Activated T-cell treated with anti-CD3 and anti-CD28 coated beads, Interleukin-2, amount 50 U/mL, for 24 hours (primary cell): Measurements from ENCODE around the gene BRPF1.

Source experiments
- DNase-seq: peaks from one replicate; pipeline ENCODE4 v3.0.0-alpha.2; 2020
- H3K27ac Mint-ChIP-seq: 2 replicates; pipeline ENCODE4 v1.8.0; 2020; ENCODE audit warnings: mild to moderate bottlenecking, mixed read lengths
- H3K27me3 Mint-ChIP-seq: 2 replicates; pipeline ENCODE4 v1.8.0; 2020; ENCODE audit warnings: mixed read lengths
- H3K36me3 Mint-ChIP-seq: 2 replicates; pipeline ENCODE4 v1.8.0; 2020; ENCODE audit warnings: low read depth, mixed read lengths
- H3K4me1 Mint-ChIP-seq: 2 replicates; pipeline ENCODE4 v1.8.0; 2020; ENCODE audit warnings: low read depth, mixed read lengths
- H3K4me3 Mint-ChIP-seq: 2 replicates; pipeline ENCODE4 v1.8.0; 2020; ENCODE audit warnings: mild to moderate bottlenecking, moderate library complexity, mixed read lengths
- H3K9me3 Mint-ChIP-seq: 2 replicates; pipeline ENCODE4 v1.8.0; 2020; ENCODE audit warnings: mixed read lengths

Gene BRPF1

DNA sequence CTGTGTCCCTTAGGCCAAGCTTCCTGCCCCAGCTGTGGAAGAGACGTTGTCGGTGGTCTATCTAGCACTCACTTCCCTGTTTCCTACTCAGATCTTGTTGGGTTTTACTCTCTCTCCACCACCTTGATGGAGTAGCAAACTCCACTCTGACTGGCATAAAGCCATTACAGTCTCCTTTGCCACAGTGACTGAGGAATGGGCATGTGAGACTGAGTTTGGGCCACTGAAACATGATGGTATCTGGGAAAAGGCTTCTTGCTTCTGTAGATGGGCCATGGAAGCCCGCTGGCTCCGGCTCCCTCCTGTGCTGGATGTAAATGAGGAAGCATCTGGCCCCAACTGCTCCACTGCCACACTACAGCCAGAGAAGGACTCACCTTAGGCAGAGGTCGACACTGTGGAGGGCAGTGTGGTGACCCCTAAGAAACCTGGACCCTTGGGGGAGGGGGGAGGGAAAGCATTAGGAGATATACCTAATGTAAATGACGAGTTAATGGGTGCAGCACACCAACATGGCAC, 47.6 kb downstream of the BRPF1 start:
- peak overlapping the region; percentile 48 for H3K4me3 Mint-ChIP-seq
- no peak for DNase-seq
- H3K4me1 Mint-ChIP-seq: peaks cover 69% of the 10 kb centered on the region
- H3K36me3 Mint-ChIP-seq: peaks cover 53% of the 10 kb centered on the region
- H3K27me3 Mint-ChIP-seq: no peaks in the 10 kb centered on the region
- peaks cover 2% of the 10 kb centered on the region for H3K9me3 Mint-ChIP-seq
- peak overlapping the region; percentile 91 for H3K27ac Mint-ChIP-seq

GRCh38 chr3:9779721-9780457, 48.4 kb downstream of the BRPF1 start:
- H3K27ac Mint-ChIP-seq: peak overlapping the region; percentile 91
- no peaks in the 10 kb centered on the region for H3K27me3 Mint-ChIP-seq
- H3K4me3 Mint-ChIP-seq: peak overlapping the region; percentile 48
- DNase-seq: peak; percentile 72
- peaks cover 2% of the 10 kb centered on the region for H3K9me3 Mint-ChIP-seq
- H3K36me3 Mint-ChIP-seq: peaks cover 59% of the 10 kb centered on the region
- peaks cover 69% of the 10 kb centered on the region for H3K4me1 Mint-ChIP-seq

DNA sequence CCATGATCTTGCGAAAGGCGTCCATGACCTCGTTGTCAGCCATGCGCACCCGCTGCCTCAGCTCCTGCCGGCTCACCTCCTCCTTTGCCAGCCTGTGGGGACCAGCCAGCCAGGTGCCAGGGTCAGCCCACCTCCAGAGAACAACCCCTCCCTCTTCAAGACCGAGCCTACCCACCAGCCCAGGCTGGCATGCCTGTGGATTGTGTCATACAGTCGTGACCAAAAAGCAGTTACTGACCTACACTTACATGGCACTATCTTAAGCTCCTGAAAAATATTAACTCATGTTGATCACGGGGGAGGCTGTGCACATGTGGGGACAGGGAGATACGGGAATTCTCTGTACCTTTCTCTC, 48.9 kb downstream of the BRPF1 start:
- peaks cover 67% of the 10 kb centered on the region for H3K4me1 Mint-ChIP-seq
- no peaks in the 10 kb centered on the region for H3K27me3 Mint-ChIP-seq
- peak overlapping the region; percentile 91 for H3K27ac Mint-ChIP-seq
- no peak for DNase-seq
- peaks cover 2% of the 10 kb centered on the region for H3K9me3 Mint-ChIP-seq
- peaks cover 64% of the 10 kb centered on the region for H3K36me3 Mint-ChIP-seq
- peak overlapping the region; percentile 48 for H3K4me3 Mint-ChIP-seq

DNA sequence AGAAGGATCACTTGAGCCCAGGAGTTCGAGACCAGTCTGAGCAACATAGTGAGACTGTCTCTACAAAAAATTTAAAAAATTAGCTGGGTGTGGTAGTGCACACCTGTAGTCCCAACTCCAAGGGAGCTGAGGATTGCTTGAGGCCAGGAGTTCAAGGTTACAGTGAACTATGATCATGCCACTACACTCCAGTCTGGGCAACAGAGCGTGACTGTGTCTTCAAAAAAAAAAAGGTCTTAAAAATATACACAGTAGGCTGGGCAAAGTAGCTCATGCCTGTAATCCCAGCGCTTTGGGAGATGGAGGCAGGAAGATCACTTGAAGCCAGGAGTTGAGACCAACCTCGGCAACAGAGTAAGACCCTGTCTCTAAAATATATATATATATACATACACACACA, 49.4 kb downstream of the BRPF1 start:
- peaks cover 68% of the 10 kb centered on the region for H3K4me1 Mint-ChIP-seq
- H3K9me3 Mint-ChIP-seq: peaks cover 2% of the 10 kb centered on the region
- H3K27me3 Mint-ChIP-seq: no peaks in the 10 kb centered on the region
- no peak for DNase-seq
- H3K4me3 Mint-ChIP-seq: no peak overlapping the region
- peaks cover 69% of the 10 kb centered on the region for H3K36me3 Mint-ChIP-seq
- H3K27ac Mint-ChIP-seq: peak overlapping the region; percentile 91

DNA sequence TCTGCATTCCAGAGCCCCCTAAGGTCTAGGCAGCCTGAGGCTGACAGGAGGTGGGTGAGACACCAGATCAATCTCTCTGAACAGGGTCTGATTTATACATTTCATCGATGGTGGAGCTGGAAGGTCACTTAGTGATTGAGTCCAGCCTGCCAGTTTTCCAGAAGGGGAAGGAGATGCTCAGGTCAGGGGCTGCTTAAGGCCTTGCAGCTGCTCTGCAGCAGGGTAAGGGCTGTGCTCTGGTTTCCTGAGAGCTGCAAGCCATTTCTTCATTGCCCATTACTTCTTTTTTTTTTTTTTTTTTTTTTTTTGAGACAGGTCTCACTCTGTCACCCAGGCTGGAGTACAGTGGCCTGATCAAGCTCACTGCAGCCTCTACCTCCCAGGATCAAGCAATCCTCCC, 50.0 kb downstream of the BRPF1 start:
- peaks cover 69% of the 10 kb centered on the region for H3K4me1 Mint-ChIP-seq
- no peak overlapping the region for H3K4me3 Mint-ChIP-seq
- DNase-seq: no peak
- H3K9me3 Mint-ChIP-seq: peaks cover 2% of the 10 kb centered on the region
- H3K27me3 Mint-ChIP-seq: no peaks in the 10 kb centered on the region
- peak overlapping the region; percentile 68 for H3K27ac Mint-ChIP-seq
- peaks cover 75% of the 10 kb centered on the region for H3K36me3 Mint-ChIP-seq

DNA sequence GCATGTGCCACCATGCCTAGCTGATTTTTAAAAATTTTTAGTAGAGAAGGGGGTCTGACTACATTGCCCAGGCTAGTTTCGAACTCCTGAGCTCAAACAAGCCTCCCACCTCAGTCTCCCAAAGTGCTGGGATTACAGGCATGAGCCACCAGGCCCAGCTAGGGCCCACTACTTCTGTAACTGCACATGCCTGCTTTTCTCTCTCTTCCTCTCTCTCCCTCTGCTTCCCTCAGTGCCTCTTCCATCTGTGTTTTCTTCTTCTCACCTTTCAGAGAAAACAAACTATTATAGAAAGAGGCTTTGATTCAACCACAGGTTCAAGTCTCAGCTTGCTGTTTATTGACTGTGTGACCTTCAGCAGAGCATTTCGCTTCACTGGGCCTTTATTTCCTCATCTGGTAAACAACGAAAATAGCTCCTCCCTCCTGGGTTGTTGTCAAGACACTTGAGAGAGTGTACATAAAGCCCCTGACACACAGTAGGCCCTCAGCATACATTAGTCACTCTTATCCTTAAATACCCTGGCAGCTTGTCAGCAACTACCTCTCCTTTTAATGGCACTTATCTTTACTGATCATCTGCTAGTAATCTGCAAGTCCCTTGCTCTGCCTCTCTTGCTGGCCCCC, 50.6 kb downstream of the BRPF1 start:
- DNase-seq: no peak
- Mint-ChIP-seq H3K36me3 (peaks cover 80% of the 10 kb centered on the region), H3K4me1 (peaks cover 69% of the 10 kb centered on the region), H3K4me3 (no peak overlapping the region), H3K9me3 (peaks cover 2% of the 10 kb centered on the region), H3K27me3 (no peaks in the 10 kb centered on the region), H3K27ac (peak overlapping the region; percentile 47)

- no peak for DNase-seq
- peaks cover 69% of the 10 kb centered on the region for H3K4me1 Mint-ChIP-seq
- H3K9me3 Mint-ChIP-seq: no peaks in the 10 kb centered on the region
- no peak overlapping the region for H3K4me3 Mint-ChIP-seq
- H3K36me3 Mint-ChIP-seq: peaks cover 87% of the 10 kb centered on the region
- no peaks in the 10 kb centered on the region for H3K27me3 Mint-ChIP-seq
- peak overlapping the region; percentile 47 for H3K27ac Mint-ChIP-seq
Measured at GRCh38 chr3:9782770-9783169, 51.2 kb downstream of the BRPF1 start.

GRCh38 chr3:9783954-9784353, 52.4 kb downstream of the BRPF1 start:
- Mint-ChIP-seq H3K36me3 (peaks cover 94% of the 10 kb centered on the region), H3K27me3 (no peaks in the 10 kb centered on the region), H3K9me3 (no peaks in the 10 kb centered on the region), H3K4me3 (no peak overlapping the region), H3K27ac (no peak overlapping the region), H3K4me1 (peaks cover 64% of the 10 kb centered on the region)
- no peak for DNase-seq

DNA sequence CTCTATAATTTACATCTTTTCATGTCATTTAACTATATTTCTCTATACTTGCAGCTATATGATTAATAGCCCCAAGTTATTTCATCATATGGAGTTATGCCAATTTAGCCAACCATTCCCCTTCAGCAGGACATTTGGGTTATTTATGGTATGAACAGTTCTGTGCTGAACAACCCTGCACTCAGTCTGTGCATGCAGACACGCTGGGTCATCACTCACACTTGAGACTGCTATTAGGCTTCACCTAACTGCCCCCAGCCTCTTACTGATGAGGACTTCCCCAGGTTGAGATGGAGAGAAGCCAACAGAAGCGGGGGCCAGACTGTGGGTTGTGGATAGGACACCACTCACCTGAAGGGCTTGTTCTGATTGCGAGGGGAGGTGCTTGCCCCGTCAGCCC, 53.4 kb downstream of the BRPF1 start:
- no peak for DNase-seq
- Mint-ChIP-seq H3K36me3 (peaks cover 95% of the 10 kb centered on the region), H3K27ac (no peak overlapping the region), H3K27me3 (no peaks in the 10 kb centered on the region), H3K4me3 (no peak overlapping the region), H3K9me3 (no peaks in the 10 kb centered on the region), H3K4me1 (peaks cover 64% of the 10 kb centered on the region)

DNA sequence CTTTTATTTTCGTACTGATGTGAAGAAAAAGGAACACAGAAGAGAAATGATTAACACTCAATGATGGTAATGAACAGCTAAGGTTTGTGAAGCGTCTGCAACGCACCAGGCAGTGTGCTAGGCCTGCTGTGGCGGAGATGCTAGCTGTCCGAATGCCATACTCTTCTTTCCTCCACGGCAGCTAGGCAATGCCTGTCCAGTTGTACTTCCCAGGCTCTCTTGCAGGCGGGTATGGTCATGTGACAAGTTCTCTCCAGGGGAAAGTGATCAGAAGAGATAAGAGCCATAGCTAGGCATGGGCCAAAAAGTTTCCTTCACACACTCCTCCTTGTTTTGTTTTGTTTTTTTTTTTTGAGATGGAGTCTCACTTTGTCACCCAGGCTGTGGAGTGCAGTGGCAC, 54.1 kb downstream of the BRPF1 start:
- peaks cover 64% of the 10 kb centered on the region for H3K4me1 Mint-ChIP-seq
- DNase-seq: no peak
- peaks cover 95% of the 10 kb centered on the region for H3K36me3 Mint-ChIP-seq
- peak overlapping the region; percentile 56 for H3K27ac Mint-ChIP-seq
- no peaks in the 10 kb centered on the region for H3K9me3 Mint-ChIP-seq
- H3K27me3 Mint-ChIP-seq: no peaks in the 10 kb centered on the region
- no peak overlapping the region for H3K4me3 Mint-ChIP-seq

DNA sequence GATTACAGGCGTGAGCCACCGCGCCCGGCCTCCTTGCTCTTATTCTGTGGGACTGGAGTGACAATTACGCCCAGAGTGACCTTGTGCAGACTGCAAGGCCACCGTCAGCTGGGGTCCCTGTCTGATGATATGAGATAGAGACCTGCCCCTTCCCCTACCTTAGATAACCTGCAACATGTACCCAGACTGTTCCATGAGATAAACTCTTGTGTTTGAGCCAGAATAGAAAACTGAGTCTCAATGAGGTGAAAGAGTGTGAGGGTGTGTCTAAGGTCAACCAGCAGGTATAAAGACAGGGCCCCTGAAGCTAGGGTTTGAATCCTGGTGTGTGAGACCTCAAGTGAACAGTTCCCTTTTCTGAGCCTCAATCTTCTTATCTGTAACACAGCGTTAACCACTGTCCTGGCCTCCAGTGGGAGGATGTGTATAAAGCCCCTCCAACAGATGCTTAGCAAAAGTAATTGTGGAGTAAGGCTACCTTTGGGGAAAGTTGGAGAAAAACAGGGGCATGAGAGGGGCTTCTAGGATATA, 54.7 kb downstream of the BRPF1 start:
- no peaks in the 10 kb centered on the region for H3K9me3 Mint-ChIP-seq

GRCh38 chr3:9786825-9787669, 55.5 kb downstream of the BRPF1 start:
- Mint-ChIP-seq H3K4me1 (peaks cover 68% of the 10 kb centered on the region), H3K4me3 (peak overlapping the region; percentile 49), H3K9me3 (no peaks in the 10 kb centered on the region), H3K27me3 (no peaks in the 10 kb centered on the region), H3K27ac (peak overlapping the region; percentile 96), H3K36me3 (peaks cover 95% of the 10 kb centered on the region)
- DNase-seq: no peak

More for the DNA sequence above, 54.7 kb downstream of the BRPF1 start:
- H3K27me3 Mint-ChIP-seq: no peaks in the 10 kb centered on the region
- peaks cover 65% of the 10 kb centered on the region for H3K4me1 Mint-ChIP-seq
- peak overlapping the region; percentile 96 for H3K27ac Mint-ChIP-seq
- peaks cover 96% of the 10 kb centered on the region for H3K36me3 Mint-ChIP-seq
- no peak for DNase-seq
- no peak overlapping the region for H3K4me3 Mint-ChIP-seq

- H3K9me3 Mint-ChIP-seq: no peaks in the 10 kb centered on the region
- peak overlapping the region; percentile 96 for H3K27ac Mint-ChIP-seq
- H3K36me3 Mint-ChIP-seq: peaks cover 95% of the 10 kb centered on the region
- H3K4me3 Mint-ChIP-seq: peak overlapping the region; percentile 49
- no peaks in the 10 kb centered on the region for H3K27me3 Mint-ChIP-seq
- peak; percentile 57 for DNase-seq
- H3K4me1 Mint-ChIP-seq: peaks cover 63% of the 10 kb centered on the region
Measured at GRCh38 chr3:9787714-9788113, 56.2 kb downstream of the BRPF1 start.

DNA sequence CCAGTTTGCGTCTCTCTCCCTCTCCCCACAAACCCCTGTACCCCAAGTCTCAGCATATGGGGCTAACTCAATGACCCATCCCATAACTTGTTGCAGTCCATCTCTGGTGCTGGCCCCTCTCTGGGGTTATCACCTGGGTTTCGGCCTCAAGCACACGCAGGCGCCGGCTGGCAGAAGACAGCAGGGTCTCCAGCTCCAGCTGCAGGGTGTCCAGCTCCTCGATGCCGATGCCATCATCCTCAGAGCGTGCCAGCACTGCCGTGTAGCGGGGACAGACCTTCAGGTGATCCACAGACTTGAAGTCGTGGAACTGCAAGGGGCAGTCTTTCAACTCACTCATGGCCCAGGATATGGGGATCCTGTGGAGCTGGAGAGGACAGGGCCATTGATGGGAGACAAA, 59.6 kb downstream of the BRPF1 start:
- Mint-ChIP-seq H3K4me1 (peaks cover 75% of the 10 kb centered on the region), H3K9me3 (no peaks in the 10 kb centered on the region), H3K36me3 (peaks cover 96% of the 10 kb centered on the region), H3K4me3 (peak overlapping the region; percentile 96), H3K27me3 (no peaks in the 10 kb centered on the region), H3K27ac (peak overlapping the region; percentile 100)
- DNase-seq: no peak
